HuH-7 (cell line): ENCODE results near the gene HNRNPLL.
"Not testable (repeated sequence)": the region's sequence is repeated elsewhere in the genome, so short reads cannot be mapped to it uniquely, and the experiment has no call there.

Source experiments
- DNase-seq: peaks from one replicate; pipeline ENCODE4 v3.0.0; 2011; ENCODE audit warnings: low spot score

Gene HNRNPLL

DNA sequence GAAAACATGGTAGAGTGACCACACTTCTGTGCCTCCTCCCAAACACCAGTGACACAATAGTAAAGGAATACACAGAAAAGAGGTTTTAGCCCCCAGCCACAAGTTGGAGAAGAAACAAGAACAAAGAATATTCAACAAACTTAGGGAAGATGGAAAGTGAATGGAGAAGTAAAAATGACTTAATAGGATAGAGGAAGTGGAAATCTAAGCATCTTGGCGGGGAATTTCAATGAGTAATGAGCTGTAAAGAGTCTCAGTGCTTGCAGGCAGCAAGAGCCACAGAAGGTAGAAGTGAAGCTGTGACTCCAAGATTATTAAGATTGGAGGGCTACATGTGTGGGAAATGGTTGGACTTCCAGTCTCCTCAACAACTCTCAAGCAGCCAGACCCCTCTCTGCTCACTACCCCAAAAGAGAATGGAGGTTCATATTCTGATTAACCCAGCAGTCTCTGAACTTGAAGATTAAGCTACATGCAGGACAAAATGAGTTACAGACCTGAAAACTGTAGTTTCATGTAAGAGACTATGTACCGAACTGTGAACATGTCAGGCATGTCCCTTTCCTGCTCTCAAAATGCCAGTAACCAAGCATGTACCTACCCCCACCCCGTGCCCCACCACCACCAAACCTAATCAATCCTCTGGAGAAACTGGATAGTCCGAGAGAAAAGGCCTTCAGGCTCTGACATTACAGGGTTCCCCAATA, 16.9 kb upstream of the HNRNPLL start:
- DNase-seq, result no peak

DNA sequence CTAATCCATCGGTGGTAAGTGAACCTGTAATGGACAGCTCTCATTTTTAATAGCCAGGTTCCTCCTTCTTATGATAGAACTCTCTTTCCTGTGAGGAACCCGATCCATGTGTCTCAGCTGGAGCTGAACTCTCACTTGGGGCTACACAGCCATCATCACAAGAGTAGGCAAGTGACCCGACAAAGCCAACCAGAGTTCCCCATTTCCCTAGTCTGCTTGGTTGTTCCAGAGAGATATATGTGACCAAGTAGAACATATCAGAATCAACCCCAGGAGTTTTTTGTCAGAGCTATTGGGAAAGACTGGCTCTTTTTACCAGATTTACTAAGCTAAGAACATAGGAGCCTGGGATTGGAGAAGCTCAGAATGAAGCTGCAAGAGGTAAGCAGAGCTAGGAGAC, 14.6 kb upstream of the HNRNPLL start:
- DNase-seq, result no peak

DNA sequence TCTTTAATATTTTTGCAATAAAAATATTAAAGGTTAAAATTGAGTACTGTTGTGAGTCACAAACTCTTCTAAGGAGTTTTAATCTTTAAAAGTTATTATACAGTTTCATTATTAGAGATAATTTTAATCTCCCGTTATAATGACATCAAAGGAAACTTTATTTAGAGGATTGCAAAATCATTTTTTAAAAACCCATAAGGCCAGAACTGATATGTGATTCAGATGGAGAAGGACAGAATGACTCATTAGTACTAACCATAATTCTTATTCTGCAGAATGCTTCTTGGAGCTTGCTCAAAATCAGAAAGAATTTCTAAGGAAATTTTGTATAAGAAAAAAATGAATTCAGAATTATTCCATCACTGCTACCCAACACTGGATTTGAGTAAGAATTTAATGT, 12.5 kb upstream of the HNRNPLL start:
- no peak for DNase-seq

DNA sequence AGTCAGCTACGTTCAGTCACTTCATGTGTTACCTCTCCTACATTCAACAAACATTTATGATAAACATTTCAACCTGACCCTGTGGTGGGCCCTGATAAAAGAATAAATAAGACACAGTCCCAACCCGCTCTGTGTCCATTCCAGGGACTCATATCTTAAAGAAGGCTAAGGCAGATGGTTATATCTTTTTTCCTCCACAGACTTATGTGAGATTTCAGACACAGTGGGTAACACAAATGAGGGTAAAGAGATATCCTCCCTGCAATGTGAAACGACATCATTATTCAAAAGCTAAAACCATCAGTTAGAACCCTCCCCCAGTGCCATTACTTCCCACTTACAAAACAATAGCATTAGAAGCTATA, 11.1 kb upstream of the HNRNPLL start:
- DNase-seq, result no peak

DNA sequence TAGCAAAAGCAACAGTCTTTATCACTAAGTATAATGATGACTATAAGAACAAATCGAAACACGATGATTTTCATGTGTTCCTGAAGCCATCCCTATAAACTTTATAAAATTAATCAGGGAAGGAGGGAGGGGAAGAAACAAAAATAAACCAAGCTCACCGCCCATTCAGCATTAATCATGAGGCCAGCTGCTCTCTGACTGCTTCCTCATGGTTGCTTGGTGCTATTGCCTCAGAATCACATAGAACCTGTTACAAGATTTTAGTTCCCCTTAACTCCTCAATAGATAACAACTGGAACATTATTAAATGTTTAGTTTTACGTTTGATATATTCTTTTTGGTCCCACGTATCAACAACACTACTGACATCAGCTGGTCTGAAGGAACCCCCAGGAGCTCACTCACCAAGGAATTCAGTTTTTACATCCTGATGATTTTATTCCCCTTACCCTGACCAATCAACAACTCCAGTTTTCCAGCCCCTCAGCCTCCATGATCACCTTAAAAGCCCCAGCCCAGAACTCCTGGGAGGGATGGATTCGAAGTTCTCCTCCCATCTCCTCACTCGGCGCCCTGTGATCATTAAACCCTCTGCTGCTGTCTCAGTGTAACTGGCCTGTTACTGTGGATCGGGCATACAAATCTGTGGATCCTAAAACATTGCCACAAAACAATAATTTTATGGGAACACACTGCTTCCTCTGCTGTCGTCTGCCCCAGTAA, 10.6 kb upstream of the HNRNPLL start:
- DNase-seq, result no peak

DNA sequence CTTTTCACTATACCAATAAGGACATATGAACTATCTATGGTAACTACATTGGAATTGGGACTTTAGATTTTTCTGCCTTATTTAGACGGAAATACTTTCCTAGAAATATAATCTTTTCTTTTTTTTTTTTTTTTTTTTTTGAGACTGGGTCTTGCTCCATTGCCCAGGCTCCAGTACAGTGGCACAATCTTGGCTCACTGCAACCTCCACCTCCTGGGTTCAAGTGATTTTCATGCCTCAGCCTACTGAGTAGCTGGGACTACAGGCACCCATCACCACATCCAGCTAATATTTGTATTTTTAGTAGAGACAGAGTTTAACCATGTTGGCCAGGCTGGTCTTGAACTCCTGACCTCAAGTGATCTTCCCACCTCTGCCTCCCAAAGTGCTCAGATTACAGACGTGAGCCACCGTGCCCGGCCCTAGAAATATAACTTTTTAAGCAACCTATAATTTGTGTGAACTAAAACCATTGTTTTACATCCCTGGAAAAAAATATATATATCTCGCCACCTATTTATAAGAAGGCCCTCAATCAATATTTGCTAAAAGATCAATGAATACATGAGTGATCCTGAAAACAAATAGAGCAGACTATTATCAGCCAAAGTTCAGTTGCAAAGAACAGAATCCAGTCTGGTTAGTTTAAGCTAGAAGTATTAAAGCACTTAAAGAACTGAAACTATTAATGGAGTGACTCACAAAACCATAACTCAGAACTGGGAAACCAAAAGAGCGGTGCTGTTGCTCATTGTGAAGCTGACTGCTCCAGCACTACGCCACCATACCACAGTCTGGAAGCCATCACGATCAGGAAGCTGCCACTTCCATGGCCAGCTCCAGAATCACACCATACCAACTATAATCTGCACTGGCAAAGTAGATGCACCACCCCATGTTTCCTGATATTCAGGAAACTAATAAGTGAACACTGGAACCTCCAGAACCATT, 8.4 kb upstream of the HNRNPLL start:
- no peak for DNase-seq

DNA sequence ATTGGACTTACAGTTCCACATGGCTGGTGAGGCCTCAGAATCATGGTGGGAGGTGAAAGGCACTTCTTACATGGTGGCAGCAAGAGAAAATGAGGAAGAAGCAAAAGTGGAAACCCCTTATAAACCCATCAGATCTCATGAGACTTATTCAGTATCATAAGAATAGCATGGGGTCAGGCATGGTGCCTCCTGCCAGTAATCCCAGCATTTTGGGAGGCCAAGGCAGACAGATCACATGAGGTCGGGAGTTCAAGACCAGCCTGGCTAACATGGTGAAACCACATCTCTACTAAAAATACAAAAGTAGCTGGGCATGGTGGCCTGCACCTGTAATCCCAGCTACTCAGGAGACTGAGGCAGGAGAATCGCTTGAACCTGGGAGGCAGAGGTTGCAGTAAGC, 6.5 kb upstream of the HNRNPLL start:
- DNase-seq, result not testable (repeated sequence)

DNA sequence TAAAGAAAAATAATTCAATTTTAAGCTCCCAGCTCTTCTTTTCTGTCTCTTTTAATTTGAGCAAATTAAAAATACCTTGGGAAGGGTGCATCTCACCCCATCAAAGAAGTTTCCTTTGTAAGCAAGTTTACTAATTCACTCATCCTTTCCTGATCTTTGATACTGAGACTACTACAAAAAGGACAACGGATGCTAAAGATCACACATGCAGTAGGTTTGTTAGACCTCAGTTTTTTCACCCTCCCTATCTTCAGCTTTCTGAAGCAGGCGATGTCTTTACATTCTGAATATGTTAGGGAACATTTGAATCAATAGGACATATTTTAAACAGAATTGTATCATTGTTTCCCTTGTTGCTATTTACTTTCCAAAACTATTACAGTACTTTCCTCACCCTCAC, 6.0 kb upstream of the HNRNPLL start:
- no peak for DNase-seq

DNA sequence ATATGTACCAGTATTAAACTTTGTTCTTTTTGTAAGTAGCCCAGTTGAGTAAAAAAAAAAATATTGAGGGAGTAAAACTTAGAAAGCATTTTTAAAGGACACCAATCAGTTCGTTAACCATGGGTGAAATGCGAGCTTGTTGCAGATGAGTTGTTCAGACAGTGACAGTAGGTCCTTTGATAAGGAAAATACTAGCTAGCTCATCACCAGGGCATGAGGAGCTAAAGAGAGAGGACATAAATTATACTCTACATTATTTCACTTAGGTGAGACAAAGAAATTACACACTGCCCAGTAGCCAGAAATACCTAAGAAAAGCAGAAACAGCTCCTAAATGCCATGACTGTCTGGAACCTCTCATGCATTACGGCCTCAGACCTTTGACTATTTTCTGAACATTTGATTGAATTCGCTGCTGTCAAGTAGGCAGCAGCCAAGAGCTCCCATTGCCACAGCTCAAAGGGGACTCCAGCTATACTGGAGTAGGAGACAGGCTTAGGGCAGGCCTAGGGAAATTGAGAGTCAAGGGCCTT, 2.6 kb upstream of the HNRNPLL start:
- no peak for DNase-seq

DNA sequence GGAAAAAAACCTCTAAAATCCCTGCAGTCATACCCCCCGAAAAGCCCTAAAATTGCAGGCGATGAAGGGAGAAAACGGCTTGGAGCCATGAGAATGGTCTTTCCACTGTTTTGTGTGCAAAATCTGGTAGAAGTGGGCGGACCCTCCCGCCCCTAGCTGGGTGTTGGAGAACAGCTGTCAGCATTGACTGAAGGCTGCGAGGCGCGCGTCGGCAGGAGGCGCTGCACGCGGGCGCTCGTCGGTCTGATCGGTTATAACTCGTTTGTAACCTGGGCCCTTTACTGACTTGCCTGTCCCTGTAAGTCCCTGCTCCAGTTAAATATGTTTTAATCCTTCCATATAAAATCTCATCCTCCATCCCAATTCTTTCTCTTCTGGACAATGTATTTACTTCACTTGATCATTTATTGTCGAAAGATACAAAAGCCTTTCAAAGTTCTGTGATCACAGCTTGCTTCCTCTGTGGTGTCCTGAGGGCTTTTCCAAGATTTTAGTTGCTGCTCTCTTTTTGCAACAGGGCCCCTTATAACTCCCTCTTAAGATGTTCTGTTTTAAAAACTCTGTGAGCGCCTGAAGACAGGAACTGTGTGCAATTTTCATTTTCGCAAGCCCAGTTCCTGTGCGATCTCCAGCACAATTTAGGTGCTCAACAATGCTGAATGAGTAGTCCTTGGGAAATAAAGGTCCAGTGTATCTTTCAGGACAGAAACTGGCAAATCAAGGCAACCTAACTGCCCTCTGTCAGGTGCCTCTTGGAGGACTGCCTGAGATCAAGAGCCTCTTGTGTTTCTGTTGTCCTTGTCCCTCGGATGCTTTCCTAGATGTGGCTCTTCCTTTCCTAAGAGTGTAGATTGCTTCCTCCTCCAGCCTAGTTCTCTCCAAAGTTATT, 918 bp upstream of the HNRNPLL start:
- peak; percentile 60 for DNase-seq

DNA sequence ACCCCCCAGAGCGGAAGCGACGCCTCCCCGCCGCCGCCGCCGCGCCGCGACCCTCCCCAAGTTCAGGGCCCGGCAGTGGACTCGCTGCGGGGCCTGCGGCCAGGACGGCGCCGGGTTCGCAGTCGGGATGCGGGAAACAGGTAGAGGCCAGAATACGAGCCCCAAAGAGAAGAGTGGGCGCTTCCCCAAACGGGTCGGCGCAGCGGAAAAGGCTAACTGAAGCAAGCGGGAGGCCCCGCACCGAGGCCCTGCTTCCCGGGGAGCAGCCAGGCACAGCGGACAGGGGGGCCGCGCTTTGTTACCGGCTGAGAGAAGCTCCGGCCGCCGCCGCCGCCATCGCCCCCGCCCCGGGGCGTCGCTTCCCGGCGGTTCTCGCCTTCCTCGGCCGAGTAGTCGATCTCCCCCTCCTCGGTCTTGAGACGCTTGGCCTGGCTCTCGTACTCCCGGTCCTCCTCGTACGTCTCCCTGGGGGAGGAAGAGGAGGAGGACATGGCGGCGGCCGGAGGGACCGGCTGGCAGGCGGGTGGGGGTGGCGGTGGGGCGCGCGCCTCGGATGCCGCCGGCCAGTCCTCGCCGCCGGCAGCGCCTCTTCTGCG, 494 bp downstream of the HNRNPLL start:
- DNase-seq, result no peak

DNA sequence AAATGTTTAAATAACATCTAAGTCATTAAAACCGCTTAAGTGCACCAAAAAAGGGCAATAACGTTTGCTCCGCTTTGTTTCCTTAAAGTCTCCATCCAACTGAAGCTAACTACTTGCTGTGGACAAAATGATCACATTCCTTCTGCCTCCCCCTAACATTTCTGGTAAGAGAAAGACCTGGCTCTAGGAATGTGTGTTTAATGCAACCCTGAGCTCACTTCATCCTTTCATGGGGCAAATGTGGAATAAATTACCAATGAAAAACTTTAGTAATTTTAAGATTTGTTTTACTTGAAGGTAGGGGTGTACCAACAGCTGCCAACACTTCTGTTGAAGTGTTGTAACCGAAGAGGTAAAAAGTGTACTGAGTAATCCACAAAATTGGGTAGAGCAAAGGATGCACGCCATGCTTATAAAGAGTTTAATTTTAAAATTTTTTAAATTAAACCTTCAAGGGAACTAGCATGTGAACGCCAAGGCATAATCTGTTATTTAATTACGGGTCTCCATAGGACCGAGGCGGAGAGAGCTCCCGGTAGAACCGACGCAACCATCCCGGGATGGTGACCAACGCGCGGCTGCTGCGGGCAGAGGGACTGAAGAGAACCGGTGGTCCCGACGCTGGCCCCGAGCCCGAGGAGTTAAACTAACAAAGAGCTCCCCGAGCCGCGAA, 1.1 kb downstream of the HNRNPLL start:
- DNase-seq, result no peak

DNA sequence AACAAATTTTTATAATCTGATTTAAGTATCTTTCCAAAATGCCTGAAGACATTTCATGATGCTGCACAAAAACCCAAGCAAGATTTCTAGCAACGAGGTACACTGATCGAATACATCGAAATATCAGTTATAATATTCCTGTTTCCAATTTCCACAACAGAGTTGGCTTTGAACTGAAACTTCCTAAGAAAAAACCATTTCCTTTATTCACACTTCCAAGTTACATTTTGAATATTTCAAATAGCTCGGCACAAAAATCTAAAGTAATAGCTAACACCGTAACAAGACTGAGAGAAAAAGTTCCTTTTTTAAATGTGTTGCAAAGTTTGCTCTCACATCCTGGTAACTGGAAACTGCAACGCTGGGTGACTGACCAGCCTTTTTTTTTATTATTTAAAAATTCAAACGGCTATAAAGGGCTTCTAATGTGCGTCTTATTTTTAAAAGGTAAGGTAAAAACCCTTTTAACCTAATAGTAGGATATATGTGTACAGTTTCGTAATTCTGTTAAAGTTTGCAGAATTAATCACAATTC, 1.7 kb downstream of the HNRNPLL start:
- no peak for DNase-seq

DNA sequence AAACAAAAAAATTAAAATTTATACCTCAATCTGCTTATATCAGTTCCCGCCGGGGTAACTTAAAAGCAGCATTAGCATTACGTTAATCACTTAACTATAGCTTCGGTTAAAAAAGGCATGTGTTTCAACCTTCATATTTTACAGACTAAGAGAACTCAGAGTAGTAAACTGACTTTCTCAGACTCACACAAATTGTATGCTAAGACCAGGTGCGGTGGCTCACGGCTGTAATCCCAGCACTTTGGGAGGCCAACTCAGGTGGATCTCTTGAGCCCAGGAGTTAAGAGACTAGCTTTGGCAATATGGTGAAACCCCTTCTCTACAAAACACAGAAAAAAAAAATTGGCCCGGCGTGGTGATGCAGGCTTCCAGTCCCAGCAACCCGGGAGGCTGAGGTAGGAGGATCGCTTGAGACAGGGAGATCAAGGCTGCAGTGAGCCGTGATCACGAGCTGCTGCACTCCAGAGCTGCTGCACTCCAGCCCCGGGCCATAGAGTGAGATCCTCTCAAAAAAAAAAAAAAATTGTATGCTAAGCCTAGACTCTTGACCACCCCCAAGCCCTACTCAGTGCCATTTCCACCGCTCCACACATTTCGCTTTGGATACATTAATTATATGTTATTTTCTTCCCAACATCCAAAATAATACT, 2.4 kb downstream of the HNRNPLL start:
- DNase-seq, result no peak

DNA sequence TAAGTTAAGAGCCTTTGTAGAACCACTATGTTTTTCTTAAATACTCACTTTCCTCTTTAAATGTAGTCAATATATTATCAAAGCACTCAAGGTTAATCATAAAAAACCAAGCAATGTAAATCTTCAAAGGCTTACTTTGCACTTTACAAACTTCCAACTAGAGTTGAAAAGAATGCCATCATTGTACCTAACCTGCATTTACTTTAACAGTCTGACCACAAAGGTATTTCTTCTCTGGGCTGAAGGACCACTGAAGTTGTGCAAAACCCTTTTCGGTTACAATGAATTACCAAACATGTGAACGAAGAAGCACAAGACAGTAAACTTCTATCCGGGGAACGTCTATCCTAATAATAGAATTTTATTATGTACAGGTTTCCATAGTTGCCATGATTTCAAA, 3.0 kb downstream of the HNRNPLL start:
- DNase-seq, result no peak

DNA sequence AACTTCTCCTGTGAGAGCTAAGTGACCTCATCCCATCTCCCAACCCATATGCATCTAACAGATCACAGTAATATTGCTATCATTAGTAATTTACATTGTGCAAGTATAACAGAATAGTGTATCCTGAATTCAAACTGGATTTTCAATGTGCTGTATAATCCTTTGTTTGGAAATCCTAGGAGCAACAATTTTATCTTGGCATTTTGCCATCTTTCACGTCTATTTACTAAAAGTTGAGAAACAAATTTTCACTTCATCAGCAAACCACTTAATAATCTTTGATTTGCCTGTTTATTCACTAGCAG, 3.8 kb downstream of the HNRNPLL start:
- DNase-seq, result no peak

DNA sequence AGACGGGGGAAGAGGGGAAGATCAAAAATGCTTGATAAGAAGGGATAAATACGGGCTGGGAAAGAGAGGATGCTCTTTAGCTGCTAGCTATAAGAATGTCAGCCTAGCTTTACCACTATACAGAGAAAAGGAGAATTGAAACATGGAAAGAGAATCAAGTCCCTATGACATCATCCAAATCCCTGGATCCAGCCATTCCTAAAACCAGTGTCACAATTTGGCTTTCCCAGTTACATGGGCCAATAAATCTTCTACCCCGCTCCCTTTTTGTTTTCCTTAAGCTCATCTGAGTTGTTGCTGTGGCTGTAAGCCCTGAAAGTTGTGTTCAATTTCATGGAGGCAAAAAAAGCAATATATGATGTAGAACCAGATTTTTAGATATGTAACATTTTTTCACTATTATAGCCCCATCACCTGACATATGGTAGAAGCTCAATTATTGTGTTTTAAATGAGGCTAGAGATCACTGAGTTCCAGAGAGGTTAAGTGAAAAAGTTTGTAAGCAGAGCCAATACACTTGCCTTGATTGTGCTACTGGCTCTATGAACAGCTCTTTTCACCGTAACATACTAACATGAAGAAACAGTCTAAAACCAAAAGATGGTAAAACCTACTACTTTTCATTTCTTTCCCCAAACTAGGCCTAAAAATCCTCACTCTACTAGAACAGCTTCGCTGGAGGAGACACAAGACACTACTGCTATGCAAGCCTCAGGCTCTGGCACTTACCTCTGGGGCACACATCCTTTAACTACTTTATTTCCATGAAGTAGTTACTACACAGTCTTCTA, 4.3 kb downstream of the HNRNPLL start:
- no peak for DNase-seq

DNA sequence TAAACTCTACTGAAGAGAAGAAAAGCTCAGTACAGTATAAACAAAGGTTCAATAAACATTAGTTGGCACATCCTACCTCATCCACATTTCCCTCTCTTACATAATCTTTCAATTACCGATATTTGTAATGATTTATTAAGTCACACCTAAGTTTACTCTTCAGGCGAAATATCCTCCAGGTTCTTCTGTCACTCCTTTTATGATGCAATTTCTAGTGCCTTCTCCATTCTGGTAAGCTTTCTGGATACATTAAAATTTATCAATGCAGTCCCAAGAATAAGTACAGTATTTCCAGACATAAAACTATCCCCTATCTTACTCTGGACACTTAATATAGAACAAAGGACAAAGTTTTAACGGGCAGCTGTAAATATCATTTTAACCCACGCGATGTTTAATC, 5.6 kb downstream of the HNRNPLL start:
- DNase-seq, result no peak

DNA sequence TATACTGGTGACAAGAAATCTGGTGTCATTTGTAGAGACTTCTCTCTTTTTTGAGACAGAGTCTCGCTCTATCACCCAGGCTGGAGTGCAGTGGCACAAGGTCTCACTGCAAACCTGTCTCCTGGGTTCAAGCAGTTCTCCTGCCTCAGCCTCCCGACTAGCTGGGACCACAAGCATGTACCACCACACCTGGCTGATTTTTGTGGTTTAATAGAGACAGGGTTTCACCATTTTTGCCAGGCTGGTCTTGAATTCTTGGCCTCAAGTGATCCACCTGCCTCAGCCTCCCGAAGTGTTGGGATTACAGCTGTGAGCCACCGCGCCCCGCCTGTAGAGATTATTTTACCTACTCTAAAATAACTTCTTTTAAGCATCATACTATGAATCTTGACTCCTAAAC, 6.5 kb downstream of the HNRNPLL start:
- no peak for DNase-seq
